BJ (cell line): ENCODE data around the gene CCDC136. TPM values are rescaled to one million over a fixed set of nuclear protein-coding genes. Genes with fewer than 3 reads are reported as not detected.

Experiments used
- CTCF ChIA-PET: fragments of 350-600 bp; formaldehyde crosslinking; extraction: SDS; loops from one replicate; lab custom pipeline; 2021; ENCODE audit warnings: antibody characterized with exemption, inconsistent platforms; lab: Yijun Ruan, JAX
- POLR2A ChIA-PET: fragments of 300-600 bp; sonication (Branson Sonifier 250); formaldehyde crosslinking; extraction: SDS; loops from one replicate; lab custom pipeline; 2021; ENCODE audit warnings: antibody characterized with exemption; lab: Charles Lee
- DNase-seq: peaks from one replicate; pipeline ENCODE4 v3.0.0-alpha.2; 2011; ENCODE audit warnings: low read depth
- H3K27me3 ChIP-seq: 2 replicates; pipeline ENCODE4 v1.6.0; 2011; ENCODE audit warnings: low read length; ENCODE audit not compliant: control insufficient read depth, insufficient read depth
- H3K36me3 ChIP-seq: 2 replicates; pipeline ENCODE4 v1.5.1; 2011; ENCODE audit warnings: low read length; ENCODE audit not compliant: control insufficient read depth, insufficient read depth
- H3K4me3 ChIP-seq: 2 replicates; pipeline ENCODE4 v1.5.1; 2011; ENCODE audit warnings: low read depth, mild to moderate bottlenecking, control low read depth, low read length
- CTCF ChIP-seq: IDR thresholded peaks from 2 replicates; pipeline ENCODE4 v1.5.1; 2011; ENCODE audit warnings: low read depth, mild to moderate bottlenecking, control low read depth, inconsistent platforms, low read length, moderate library complexity; ENCODE audit not compliant: insufficient read depth
- polyA plus RNA-seq: library from polyadenylated mRNA; depleted of rRNA; stranded (reverse); fragments of >200 nt; gene quantifications from 2 replicates; pipeline ENCODE4 v1.2.3, GENCODE V29; 2011

CCDC136 gene
- polyA plus RNA-seq, 1 experiment, result 13.2 TPM

- no peak for DNase-seq
- CTCF ChIA-PET, result interaction anchor here (0.8 to 1.3 kb wide), 2 partner anchors 14 to 15 kb away, joined by 3 to 4 read pairs; no protein-coding TSS in a partner anchor
- POLR2A ChIA-PET, result no interaction called here
- Histone ChIP-seq H3K4me3 (no peak overlapping the region), H3K27me3 (no peaks in the 10 kb centered on the region), H3K36me3 (no peaks in the 10 kb centered on the region; the same call in 1 of the 2 replicates)
- TF ChIP-seq CTCF, result no peak
These were observed 3.4 kb downstream of the CCDC136 start for GRCh38 chr7:128795129-128795528.

GRCh38 chr7:128796327-128796726, 4.6 kb downstream of the CCDC136 start:
- Histone ChIP-seq H3K36me3 (peaks cover 3% of the 10 kb centered on the region; the same call in 1 of the 2 replicates), H3K4me3 (no peak overlapping the region), H3K27me3 (no peaks in the 10 kb centered on the region)
- ChIA-PET POLR2A (no interaction called here), CTCF (interaction anchor here (1.3 to 1.5 kb wide), 2 partner anchors 14 to 87 kb away, joined by 4 read pairs; no protein-coding TSS in a partner anchor)
- no peak for DNase-seq
- TF ChIP-seq CTCF, result no peak

- Histone ChIP-seq H3K4me3 (no peak overlapping the region), H3K36me3 (peaks cover 3% of the 10 kb centered on the region), H3K27me3 (no peaks in the 10 kb centered on the region)
- no peak for DNase-seq
- ChIA-PET POLR2A (no interaction called here), CTCF (interaction anchor here (1.0 kb wide), 1 partner anchor 11 kb away, joined by 3 read pairs; no protein-coding TSS in a partner anchor)
- no peak for TF ChIP-seq CTCF
These were observed 7.7 kb downstream of the CCDC136 start for GRCh38 chr7:128799451-128799850.

GRCh38 chr7:128800567-128800966, 8.8 kb downstream of the CCDC136 start:
- POLR2A ChIA-PET, result no interaction called here
- Histone ChIP-seq H3K4me3 (no peak overlapping the region), H3K36me3 (peaks cover 8% of the 10 kb centered on the region), H3K27me3 (no peaks in the 10 kb centered on the region)
- CTCF ChIA-PET, result interaction anchor here (0.6 to 0.8 kb wide), 2 partner anchors 13 to 16 kb away, joined by 3 to 4 read pairs; no protein-coding TSS in a partner anchor
- no peak for TF ChIP-seq CTCF
- no peak for DNase-seq

- no peak for TF ChIP-seq CTCF
- CTCF ChIA-PET, result interaction anchor here (0.8 kb wide), 1 partner anchor 16 kb away, joined by 3 read pairs; no protein-coding TSS in a partner anchor
- Histone ChIP-seq H3K27me3 (no peaks in the 10 kb centered on the region), H3K36me3 (peaks cover 12% of the 10 kb centered on the region), H3K4me3 (no peak overlapping the region)
- POLR2A ChIA-PET, result no interaction called here
- DNase-seq, result no peak
These were observed 9.2 kb downstream of the CCDC136 start for GRCh38 chr7:128801003-128801402.
